ENCODE results near the gene BMP4.

The BMP4 gene

DNA sequence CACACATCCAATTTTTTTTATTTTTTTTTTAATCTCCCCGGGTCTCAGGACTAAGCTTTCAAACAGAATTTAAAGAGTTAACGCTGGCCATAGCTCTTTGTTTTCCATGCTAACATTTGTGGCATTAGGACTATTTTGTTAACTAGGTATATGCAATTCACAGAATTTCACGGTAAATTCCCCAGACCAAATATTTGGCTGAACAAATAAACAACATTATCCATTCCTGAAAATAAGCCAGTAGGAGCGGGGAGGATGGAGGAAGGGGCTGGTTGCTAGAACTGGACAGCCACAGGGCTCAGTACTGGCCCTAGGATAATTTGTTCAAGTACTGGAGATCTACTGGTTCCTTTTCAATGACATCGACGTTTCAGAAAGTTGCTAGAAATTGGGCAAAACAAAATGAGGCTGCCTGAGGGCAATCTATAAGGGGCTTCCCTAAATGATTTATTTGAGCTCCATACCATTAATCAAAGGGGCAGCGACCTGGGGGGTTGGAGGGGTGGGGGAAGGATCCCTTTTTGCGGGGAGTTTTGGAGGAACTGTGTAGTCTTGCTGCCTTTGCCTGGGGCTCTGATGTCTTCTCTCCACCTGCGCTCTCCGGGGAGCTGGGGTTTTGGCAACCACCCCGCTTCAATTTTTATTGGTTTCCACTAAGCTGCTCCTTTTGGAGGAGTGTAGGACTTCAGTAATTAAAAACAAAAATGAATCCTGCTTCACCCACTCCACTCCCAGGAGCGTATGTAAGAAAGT lies 9.0 kb downstream of the BMP4 start:
- no peak for DNase-seq
- intact Hi-C loops (cut with DNase I): no loop called here

DNA sequence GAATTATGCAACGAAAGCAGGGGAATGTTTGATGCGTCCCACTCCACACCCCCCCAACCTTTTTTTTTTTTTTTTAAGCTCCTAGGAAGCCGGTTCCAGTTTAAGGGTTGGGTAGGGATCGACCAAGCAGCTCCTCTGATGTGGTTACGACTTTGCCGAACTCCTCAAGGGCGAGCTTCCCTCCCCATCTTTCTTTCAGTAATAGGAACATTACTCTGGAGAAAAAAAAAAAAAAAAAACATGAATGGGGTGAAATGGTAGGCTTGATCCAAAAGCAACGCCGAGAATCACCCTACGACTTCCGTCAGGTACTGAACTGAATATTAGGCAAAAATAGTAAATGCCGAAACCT lies 9.6 kb downstream of the BMP4 start:
- intact Hi-C loops (cut with DNase I): no loop called here
- no peak for DNase-seq

DNA sequence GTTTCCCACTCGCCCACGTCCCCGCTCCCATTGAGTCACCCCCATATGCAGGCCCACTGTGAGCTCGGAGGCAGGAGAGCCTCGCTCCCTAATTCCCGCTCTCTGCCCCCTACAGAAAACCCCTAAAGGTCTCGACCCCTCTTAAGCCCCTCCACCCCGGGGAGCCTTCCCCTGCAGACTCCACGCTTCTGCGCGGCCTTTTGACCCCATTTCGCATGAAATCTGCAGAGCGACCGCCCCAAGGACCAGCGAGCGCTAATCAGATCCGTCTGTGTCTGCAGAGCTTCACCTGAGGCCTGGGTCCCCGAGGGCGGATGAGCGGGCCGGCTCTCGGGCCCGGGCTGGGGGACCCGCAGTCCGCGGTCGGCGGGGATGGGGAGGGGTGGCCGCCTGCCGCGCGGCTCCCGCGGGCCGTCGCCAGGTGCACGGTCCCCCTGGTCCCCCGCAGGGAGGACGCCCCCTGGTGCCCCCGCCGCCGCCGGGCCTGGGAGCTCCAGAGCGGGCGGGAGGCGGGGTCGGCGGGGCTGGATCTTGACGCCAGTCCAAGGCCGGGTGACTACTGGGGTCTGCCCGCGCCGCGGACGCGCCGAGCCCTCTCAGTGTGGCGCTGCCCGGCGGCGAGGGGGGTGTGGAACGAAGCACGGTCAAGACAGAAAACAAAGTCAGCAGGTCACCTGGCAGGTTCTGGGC lies 10.1 kb downstream of the BMP4 start:
- intact Hi-C loops (cut with DNase I): no loop called here
- peak in 3 of 10 donors; percentile 15 to 76 (median 56) for DNase-seq

DNA sequence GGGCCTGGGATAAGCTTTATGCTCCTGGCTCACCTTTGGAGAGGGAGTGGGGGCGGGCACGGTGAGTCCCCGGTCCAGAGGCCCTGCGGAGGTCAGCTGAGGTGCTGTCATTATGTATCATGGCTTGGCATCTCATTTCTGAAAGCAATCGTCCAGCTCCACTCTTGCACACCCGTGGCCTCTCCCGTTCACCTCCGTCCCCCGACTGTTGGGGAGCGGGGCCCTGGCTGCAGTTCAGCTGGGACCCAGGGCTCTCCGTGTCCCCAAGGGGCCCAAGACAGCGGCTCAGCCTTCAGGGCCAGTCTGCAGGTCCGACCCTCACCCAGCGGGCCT lies 10.6 kb downstream of the BMP4 start:
- DNase-seq: no peak
- intact Hi-C loops (cut with DNase I): no loop called here

DNA sequence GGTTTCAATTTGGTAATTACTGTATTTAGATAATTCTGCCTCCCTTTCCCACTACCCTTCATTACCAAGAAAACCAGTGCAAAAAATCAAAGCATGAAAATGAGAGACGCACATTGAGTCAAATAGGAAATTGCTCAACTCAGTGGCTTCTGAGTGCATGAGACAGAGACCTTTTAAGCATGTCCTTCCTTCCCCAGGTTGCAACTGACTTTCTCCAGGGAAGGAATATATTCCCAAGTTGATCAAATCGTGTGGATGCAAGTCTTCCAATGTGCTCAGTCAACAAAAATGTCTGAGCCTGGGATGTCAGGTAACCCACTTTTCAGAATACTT lies 12.9 kb downstream of the BMP4 start:
- intact Hi-C loops (cut with DNase I): no loop called here

DNA sequence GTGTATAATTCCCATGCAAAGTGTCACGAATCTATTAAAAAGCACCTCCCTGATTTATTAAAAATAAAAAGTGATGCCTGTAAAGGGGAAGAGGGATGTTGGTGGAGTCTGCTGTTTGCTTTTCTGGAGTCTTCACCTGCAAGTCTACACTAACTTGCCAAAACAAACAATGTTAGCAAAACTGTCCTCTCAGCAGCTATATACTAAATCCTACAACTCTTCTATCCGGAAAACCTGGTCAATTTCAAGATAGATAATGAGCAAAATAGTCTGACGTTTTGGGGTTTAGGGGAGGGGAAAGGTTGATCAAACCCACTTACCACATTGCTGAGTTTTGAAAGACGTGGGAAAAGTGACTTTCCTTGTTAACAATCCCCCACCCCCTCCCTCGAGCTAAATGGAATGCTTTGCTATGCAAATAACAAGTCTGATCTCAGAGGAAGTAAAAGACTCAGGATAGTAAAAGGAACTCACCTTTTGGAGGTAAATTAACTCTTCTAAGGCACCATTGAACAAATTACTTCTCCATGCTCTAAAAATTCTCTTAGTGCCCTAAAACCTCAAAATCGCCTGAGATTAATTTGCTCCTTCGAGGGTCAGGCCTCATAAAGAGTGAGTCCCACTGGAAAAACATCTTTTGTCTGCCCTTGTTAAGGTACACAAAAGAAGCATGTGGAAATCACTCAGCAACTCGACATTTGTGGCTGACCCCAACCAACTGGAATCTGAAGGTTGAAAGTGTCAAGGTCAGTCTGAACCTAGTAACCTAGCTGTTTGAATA lies 13.5 kb downstream of the BMP4 start:
- intact Hi-C loops (cut with DNase I): no loop called here
- DNase-seq: no peak

More for the DNA sequence above, 12.9 kb downstream of the BMP4 start:
- no peak for DNase-seq

DNA sequence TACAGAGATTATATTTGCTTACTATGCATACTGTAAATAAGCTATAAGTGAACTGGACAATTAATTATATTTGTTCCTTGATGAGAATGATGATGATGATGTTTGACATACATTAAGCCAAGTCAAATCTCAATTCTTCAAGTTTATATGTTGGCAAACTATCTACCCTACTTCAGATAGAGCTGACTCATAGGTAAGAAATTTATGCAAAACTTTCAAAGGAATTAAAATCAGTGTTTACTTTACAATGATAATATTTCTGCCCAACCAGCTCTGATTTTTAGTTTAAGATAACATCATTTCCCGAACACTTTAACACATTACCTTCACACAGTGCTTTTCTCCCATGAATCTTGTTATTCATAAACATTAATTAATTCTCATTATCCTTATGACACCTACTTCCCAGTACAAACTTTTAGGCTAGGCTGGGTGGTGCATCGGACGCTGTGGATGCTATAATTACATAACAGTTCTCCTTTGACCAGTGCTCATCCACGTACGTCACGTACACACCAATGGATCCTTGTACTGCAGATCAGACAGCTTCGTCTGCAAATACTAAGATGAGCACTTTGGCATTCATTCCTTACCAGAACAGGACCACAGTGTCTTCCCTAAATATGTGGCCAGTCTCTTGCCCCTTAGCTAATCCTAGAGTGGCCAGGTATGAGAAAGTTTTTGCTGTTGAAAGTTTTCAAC lies 18.3 kb downstream of the BMP4 start:
- no peak for DNase-seq
- intact Hi-C loops (cut with DNase I): no loop called here

DNA sequence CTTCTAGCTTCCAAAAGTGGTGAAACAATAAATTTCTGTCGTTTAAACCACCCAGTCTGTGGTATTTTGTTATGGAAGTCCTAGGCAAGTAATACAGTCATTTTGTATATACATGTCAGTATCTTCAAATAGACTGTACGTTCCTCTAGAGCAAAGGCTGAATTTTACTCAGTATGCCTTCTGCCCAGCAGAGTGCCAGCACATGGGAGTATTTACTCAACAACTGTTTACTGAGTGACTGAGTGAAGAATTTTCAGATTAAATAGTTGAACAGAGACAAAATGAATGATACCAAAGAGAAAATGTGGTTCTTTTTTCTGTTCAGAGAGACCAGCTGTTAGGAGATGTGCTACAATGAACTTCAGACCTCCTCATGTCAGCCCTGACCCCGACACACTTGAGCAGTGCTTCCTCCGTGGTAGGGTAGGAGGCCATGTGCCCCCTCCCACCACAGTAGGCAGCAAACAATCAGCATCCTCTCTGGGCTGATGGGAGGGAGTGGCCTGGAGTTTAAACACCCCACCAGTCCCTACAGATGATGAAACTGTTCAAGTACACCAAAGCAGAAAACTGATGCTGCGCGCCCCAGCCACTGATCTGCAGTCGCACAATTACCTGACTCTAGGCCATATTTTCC lies 21.7 kb downstream of the BMP4 start:
- DNase-seq: no peak
- intact Hi-C loops (cut with DNase I): no loop called here

DNA sequence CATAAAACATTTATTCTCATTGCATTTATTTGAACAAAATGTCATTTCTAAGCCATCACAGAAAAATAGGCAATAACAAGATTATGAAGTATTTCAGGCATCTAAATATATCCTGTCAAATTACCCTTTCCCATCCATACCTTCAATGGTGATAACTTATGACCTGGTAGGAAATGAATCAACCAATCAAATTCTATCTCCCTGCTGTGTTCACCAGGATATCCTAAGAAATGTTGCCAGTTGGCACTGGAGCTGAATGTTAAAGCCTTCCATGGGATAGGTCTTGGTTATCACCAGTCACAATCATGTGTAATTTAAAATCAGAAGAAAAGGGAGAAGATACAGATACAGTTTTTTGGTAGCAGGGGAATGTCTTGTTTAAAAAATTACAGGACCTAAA lies 23.7 kb downstream of the BMP4 start:
- intact Hi-C loops (cut with DNase I): no loop called here

DNA sequence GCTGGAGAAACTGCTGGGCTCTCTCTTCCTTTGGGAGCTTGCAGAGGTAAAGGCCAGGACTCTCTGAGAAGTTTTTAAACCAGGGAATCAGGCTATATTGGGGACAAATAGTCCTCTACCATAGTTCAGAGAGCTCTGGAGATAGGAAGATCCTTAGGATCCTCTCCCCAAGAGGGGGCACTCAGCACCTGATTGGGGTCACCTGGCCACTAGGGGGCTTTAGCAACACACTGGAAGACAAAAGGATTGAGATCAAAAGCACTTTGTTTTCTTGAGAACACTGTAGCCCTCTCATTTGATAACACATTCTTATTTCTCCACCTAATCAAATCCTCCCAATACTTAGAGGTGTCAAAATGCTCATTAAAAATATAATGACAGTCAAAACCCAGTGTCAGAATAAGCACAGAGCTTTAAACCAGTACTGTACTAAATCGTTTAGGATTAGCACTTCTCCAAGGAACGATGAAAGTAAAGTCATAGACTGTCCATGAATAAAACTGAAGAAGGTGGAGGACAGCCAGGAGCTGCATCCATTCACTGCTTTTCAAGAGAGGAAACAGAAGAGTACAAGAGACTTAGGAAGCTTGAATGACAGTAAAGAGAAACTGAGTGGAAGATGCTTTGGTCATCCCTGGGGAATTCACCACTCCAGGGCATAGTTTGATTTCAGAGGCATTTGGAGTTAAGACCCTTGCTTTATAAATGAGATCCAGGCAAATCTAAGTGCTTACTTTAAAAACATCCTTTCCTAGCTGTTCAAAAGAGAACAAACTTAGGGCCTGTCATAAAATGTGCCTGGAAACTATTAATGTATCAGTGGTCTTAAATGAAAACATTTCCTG lies 26.5 kb downstream of the BMP4 start:
- no peak for DNase-seq
- intact Hi-C loops (cut with DNase I): no loop called here

More for the DNA sequence above, 23.7 kb downstream of the BMP4 start:
- no peak for DNase-seq

DNA sequence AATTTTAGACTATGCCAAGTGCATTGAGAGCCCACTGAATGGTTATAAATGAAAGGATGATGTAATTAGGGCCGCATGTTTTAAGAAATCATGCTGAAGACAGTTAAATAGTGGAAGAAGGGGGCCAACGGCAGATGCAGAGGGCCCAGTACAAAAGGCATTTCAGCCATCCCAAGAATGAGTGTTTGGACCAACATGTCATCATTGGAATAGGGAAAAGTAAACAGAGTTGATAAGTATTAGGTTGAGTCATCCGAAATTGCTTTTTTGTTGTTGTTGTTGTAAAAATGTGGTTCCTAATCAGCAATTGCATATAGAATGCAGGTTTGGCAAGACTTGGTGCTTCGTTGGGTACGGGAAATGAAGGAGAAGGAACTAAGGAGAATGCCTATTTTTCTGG lies 29.5 kb downstream of the BMP4 start:
- intact Hi-C loops (cut with DNase I): no loop called here
- no peak for DNase-seq

DNA sequence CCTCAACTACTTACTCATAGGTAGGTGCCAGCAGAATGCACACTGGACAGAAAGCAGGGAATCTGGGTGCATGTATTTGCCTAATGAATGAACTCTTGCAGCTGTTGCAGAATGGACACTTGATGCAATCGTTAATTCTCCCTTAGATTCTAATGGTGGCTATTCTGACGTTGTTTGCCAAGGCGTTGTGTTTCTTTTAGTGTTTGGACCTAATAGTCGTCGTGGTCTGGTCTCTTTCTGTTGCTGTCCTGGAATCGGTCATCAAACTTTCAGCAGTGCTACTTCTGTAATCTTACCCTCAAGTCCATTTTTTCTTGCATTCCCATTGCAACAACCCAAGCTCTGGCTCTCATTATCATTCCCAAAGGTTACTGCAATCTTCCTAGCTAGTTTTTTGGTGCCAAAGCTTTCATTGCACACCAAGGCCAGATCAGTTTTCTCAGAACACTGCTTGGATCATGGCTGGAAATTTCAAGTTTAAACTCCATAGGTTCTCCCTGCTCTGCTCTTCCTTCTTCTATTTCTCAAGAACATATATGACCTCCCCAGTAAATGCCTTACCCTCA lies 31.3 kb downstream of the BMP4 start:
- no peak for DNase-seq
- intact Hi-C loops (cut with DNase I): no loop called here

DNA sequence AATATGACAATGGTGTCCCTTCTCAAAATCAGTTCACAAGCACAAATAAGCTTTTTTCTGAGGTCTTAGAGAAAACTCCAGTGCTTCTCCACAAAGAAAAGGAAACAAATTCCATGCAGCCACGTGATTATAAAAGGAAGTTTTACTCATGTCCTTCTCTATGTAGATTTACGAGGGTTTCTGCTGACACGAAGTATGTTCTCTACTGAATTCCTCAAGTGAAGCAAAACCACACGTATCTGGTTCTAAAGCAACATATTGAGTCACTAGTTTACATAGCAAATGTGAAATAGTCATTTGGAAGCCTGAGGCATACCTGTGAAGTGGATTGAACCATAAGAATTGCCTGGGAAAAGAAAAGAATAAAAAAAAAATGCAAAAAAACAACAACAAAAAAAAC lies 31.9 kb downstream of the BMP4 start:
- DNase-seq: no peak
- intact Hi-C loops (cut with DNase I): no loop called here

DNA sequence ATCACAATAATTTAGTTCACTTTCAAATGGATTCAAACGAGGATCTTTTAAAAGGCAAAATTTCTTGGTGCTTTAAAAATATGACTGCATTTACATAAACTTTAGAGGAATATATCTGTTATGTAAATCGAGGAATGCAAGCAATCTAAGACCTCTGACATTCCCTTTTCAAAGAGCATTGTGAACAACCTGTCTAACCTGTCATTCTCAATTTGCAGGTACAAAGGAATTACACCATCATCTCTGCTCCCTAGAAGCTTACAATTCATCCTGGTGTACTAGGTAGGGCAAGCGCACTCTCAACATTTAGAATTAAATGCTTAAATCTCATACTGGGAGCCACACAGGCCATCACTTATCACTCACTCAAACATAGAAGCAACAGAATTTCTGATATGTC lies 35.6 kb downstream of the BMP4 start:
- no peak for DNase-seq
- intact Hi-C loops (cut with DNase I): no loop called here

DNA sequence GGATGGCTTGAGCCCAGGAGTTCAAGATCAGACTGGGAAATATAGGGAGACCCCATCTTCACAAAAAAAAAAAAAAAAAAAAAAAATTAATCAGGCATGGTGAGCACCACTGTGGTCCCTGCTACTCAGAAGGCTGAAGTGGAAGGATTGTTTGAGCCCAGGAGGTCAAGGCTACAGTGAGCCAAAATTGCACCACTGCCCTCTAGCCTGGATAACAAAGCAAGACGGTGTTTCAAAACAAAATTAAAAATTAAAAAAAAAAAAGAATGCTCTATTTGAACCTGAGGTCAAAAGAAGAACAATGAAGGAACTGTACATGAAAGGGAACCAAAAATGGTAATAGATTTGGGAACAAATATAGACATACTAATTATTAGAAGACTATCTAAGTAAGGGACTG lies 40.4 kb downstream of the BMP4 start:
- DNase-seq: no peak
- intact Hi-C loops (cut with DNase I): no loop called here

DNA sequence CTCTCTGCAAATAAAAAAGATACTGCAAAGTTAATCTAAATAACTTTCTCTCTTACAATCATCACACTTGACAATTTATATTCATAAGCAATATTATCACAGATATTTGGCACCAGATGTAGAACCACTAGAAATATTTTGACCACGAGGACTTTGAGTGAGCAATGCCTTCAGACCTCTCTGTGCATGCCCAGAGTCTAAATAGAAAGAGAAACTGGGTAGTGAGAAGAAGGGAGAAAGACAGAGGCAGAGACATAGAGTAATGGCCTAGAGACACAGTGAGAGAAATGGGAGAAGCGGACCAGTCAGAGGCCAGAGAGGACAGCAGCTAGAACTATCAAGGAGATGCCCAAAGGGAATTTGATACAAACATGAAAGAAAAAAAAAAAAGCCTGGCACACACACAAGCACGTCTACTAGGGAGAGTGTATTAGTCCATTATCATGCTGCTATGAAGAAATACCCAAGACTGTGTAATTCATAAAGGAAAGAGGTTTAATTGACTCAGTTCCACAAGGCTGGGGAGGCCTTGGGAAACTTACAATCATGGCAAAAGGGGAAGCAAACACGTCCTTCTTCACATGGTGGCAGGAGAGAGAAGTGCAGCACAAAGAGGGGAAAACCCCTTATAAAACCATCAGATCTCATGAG lies 41.1 kb downstream of the BMP4 start:
- intact Hi-C loops (cut with DNase I): no loop called here

DNA sequence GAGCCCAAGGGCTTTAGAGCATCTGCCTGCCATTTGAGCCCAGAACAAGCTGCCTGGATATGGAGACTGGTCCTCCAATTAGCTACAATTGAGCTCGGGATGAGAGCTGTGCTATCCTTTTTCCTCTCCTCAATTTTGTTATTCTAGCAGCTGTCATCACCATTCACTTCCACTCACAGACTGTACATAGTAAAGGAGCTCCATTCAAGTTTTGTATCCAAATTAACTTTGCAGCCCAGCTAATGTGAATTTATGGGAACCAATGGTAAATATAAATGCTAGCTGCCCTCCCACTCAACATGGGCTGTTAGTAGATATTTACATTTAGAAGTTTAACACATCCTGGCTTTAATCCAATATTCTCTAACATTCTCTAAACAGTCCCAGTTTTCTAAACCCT lies 44.6 kb downstream of the BMP4 start:
- no peak for DNase-seq
- intact Hi-C loops (cut with DNase I): no loop called here

More for the DNA sequence above, 41.1 kb downstream of the BMP4 start:
- no peak for DNase-seq

DNA sequence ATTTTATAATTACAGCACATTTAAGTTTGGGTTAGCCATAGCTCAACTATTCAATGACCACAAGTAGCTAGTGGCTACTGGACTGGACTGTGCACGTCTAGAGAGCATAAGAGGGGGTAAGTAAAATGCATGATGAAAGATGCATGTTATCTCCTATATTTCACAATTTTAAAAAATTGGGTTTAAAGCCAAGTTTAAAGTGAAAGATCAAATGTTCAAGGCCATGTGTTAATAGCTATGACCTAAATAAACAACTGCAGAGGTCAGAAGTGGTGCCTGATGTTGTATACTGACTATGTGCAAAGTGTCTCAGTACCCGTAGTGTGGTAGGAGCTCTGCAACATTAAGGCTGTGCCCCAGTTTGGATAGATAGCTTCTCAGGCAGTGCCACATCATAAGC lies 48.2 kb downstream of the BMP4 start:
- intact Hi-C loops (cut with DNase I): no loop called here
- DNase-seq: no peak

DNA sequence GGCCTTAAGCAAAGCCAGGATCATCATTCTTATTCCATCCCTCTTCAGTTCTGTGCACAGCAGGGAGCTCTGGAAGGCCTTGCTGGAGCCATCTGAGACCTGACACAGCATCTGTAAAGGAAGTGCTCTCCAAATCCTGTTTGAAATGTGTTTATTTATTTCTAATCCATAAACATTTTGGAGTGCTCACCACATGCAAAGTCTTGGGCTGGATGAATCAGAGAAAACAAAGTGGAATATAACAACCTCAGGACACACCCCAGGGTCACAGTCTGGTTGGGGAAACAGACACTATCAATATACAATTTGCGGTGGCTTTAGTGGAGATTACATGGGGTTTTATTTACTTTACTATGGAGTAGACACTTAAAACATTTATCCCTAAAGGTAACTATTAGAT lies 54.3 kb downstream of the BMP4 start:
- intact Hi-C loops (cut with DNase I): no loop called here
- DNase-seq: no peak
